GM19395 (cell line): Measurements from ENCODE around the gene PRDM16.

Experiments used
- ATAC-seq: cut with Tn5 transposase; IDR thresholded peaks from one replicate; pipeline ENCODE4 v1.9.1; 2021; ENCODE audit warnings: mild to moderate bottlenecking, moderate library complexity; ENCODE audit not compliant: unreplicated experiment

Gene PRDM16

DNA sequence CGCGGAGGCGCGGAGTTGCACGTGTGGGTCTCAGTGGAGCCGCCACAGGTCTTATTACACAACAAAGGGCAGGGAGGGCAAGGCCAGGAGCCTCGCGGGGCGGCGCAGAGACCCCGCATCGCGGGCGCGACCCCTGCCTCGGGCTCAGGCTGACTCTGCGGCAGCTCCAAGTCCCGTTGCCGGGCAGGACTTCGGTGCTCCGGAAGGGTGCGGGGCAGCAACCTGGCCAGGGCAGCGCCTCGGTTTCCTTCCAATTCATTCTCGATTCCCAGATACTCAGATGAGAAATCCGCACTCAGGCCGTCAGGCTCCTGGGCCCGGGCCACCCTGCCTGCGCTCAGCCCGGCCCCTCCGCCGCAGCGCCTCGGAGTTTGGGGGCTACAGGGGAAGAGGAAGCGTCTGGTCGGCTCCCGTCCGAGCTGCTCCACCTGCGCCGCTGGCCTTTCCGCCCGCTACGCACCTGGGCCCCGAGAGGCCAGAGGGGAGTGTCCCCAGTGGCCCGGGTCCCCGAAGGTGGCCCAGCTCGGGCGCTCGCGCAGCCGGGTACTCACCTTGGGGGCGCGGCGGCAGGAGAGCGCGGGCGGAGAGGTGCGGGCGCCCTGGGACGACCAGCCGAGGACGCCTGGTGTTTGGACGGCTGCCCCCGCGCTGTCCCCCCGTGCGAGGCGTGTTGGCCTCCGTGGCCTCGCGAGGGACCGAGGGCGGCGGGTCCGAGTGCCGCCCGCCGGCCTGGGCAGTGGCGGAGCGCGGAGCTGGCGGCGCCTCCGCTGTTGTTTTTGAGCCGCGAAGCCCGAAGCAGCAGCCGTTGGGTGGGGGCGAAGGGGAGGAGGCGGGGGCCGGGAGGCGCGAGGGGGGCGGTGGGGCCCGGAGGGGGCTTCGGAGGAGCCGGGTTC, 1.1 kb upstream of the PRDM16 start:
- no peak for ATAC-seq

DNA sequence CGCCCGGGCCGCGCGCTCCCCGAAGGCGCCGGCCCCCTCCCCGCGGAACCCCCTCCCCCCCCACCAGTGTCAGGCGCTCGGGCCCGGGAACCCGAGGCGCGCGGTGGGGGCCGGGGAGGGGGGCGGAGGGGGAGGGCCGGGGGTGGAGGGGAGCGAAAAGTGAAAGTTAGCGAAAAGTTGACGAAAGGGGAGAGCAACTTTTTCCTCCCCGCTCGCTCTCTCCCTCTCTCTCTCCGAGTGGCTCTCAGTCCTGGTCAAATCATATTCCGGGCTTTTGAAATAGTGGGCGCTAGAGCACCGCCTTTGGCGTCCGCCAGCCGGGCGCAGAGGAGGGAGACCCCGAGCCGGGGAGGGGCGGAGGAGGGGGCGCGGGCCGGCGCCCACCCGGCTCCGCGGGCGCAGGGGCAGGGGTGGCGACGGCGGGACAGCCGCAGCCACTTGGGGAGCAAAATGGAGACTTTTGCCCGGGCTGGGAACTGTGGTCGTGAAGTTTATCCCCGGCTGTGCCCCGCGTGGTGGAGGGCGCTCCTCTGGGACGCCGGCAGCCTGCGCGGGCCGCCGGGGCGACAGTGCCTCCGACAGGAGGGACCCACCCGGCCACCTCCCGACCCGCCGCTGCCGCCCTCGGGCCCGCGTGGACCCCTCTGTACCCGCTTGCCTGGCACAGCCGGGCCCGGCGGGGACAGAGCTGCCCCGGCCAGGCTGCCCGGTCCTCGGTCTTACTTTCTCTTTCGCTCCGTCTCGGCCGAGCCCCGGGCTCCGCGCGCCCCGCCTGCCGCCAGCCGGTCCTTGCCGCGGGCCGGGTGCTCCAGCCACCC, 697 bp downstream of the PRDM16 start:
- no peak for ATAC-seq

DNA sequence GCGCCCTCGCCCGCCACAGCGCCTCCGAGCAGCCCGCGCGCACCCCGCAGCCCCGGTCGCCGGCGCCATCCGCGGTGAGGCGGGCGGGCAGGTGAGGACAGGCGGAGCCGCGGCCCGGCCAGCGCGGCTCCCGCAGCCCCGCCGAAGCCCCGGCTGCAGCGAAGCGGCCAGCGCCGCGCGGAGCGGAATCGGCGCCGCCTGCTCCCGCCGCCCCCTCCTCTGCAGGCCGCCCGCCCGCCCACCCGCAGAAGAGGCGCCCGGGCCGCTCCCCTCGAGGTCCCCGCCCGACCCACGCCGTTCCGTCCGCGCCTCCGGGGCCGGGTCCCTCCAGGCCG, 1.3 kb downstream of the PRDM16 start:
- no peak for ATAC-seq

DNA sequence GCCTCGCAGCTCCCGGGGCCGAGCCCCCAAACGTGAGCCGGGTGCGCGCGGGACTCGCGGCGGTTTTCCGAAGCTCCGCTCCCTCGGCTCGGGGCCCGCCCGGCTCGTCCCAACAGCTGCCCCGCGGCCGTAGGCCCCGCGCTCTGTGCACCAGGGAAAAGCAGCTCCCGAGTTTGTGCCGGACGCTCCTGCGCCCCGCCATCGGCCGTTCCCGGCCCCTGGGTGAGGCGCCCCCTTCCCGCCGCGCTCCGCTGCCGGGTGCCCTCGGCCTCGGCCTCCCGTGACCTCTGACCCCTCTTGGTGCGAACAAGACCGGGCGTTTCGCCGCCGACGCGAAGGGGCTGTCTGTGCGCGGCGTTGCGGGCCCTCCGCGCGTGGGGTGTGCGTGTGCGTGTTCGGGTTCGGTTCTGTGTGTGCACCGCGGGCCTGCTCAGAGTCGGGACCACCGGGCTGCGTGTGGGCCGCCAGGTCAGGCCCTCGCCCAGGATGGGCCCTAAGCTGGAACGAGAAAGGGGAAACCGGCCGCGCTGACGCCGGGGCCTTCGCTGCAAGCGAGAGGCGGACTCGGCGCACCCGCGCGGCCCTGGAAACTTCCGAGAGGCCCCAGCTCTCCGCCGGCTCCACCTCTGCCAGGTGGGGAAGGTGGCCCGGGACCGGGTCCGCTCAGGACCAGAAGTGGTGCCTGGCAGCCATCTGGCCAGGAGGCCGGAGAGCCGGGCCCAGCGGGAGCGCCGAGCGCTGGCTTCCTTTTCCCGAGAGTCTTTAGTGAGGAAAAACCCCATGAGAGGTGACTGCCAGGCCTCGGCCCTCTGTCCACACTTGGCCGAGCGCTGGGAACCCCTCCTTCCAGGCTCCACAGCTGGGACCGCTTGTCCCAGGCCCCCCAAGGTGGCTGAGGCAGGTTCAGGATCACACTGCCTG, 1.9 kb downstream of the PRDM16 start:
- no peak for ATAC-seq

DNA sequence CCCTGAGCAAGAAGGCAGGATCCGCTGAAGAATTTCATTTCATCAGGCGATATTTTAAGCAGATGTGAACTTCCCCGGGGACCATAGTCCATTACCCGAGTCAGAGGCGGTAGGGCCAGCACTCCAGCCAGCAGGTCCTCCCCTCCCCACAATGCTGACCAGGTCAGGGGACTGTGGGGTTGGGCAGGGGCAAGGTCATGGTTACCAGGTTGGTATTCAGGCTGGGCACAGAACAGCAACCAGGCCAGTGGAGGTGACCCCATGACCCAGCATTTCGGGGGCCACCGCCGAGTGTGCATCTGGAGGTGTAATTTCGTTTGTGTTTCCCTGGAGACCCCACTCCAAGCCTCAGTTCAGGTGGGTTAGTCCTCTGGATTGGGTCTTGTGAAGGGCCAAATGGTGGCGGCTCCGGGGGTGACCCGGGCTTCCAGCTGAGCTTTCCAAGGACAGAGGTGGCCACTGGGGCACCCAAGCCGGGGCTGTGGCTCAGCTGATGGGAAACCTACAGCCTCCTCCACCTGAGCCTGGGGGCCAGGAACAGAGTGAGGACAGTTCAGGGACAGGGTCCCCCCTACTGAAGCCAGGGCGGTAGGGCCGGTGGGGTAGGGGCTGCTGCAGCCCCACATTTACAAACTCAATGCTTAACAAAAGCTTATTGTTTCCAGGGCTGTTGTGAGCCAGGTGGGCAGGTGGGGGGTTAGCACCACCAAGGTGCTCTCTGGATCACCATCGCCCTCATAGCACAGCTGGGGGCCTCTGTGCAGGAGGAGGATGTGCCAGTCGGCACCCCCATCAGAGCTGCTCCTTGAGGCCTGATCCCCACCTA, 2.8 kb downstream of the PRDM16 start:
- ATAC-seq, result no peak

DNA sequence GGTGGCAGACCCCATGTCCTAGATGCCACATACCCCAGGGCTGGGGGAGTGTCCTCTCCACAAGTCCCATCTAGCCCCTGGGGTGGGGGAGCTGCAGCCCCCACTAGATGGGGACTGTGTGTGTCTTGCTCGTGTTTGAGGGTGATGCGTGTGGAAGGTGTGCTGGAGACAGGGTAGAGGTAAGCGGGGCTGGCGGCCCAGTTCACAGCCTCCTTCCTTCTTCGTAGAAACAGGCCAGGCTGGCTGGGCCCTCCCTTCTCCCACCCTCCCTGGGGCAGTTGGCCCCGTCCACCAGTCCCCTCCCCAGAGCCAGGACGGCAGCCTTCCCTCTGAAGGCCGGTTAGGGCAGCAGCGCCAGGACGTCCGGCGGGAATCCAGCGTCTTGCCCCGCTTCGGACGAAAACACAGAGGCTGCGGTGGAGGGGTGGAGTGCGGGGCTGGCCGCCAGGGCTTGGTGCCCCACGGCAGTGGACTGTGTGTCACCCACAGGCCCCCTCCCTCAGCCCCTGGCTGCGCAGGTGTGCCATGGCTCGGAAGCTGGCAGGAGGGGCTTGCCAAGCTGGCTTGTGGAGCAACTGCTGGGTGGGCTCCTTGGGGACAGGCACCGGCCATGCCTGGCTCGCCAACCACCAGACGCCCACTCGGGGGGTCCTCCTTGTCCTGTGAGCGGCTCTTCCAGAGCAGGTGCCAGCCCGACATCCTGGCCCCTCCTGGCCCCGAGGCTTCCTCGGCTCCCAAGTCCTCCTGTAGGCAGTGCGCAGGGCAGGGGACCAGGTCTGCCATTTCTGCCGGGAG, 3.6 kb downstream of the PRDM16 start:
- ATAC-seq, result no peak

DNA sequence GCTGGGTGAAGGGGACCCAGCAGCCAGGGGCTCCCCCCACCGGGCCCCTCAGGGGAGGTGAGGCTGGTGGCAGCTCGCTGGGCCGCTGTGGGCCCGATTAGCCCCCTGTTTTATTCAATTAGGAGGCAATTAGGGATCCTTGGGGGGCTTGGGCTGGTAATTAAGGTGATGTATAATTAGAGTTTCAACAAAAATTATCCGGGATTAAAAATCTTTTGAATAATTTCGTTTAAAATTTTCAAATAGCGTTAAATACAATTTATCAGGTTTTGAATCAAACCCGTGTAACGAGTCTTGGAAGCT, 4.1 kb downstream of the PRDM16 start:
- ATAC-seq, result no peak

DNA sequence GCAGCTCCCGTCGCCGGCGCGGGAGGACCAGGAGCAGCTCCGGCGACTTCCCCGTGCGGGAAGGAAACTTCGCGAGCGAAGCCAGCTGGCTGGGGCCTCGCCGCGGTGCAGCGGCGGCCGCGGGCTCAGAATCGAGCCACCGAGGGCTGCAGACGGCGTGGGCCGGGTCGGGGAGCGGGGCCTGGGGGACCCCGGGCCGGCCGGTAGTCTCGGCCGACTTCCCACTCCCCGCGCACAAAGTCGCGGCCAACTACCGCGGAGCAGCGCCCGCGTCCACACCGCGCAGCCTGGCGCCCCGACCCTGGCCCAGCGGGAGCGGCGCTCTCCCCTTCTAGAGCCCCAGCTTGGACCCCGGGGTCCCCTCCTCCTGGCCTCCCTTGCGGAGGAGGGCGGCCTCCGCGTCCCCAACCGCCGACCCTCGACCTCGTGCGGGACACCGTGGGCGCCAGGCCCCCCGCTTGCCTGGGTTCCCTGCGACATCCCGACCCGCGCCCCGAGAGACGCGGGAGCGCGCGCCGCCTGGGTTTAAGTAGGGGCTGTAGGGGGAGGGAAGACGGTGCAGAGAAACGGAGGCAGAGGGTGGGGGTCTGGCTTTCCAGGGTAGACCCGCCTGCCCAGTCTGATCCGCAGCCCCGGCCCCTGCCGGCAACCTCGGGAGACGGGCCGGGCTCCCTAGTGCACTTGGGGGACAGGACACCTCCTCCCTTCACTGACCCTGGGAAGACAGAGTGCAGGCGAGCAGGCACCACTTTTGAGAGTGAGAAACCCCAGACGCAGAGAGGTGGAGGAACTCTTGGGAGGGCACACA, 4.7 kb downstream of the PRDM16 start:
- no peak for ATAC-seq

DNA sequence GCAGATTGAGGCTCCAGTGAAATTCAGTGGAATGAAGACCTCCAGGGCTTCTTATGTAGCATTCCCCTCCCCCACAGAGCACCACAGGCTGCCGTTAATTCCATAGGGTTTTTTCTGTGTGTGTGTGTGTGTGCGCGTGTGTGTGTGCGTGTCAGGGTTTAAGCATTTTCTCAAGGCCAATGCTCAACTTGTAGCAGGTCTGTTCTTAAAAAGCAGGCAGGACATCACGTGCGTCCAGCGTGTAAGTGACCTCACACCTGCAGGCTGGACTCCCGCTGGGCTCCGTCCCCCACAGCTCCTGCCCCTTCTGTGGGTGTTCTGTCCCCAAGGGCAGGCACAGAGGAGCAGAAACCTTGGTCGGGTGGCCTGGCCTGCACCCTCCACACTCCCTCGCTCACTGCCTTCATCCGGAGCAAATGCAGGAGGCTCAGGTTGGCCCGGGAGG, 5.3 kb downstream of the PRDM16 start:
- ATAC-seq, result no peak

DNA sequence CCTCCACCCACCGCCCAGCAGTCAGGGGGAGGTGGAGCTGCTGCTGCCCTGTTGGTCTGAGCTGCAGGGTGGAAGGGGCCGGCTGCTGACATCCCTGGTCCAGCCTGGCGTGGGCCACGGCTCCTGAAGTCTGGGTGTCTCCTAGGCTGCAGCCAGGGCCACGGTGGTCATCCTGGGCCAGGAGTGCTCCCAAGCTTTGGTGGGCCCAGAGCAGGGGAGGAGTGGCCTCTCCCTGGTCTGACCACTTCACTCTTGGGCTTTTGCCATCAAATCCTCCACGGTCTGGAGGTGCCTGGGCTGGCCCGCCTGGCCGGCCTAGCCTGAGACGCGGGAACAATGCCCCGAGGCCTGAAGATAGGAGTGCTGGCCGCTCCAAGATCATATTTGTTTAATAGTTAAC, 5.8 kb downstream of the PRDM16 start:
- ATAC-seq, result no peak

DNA sequence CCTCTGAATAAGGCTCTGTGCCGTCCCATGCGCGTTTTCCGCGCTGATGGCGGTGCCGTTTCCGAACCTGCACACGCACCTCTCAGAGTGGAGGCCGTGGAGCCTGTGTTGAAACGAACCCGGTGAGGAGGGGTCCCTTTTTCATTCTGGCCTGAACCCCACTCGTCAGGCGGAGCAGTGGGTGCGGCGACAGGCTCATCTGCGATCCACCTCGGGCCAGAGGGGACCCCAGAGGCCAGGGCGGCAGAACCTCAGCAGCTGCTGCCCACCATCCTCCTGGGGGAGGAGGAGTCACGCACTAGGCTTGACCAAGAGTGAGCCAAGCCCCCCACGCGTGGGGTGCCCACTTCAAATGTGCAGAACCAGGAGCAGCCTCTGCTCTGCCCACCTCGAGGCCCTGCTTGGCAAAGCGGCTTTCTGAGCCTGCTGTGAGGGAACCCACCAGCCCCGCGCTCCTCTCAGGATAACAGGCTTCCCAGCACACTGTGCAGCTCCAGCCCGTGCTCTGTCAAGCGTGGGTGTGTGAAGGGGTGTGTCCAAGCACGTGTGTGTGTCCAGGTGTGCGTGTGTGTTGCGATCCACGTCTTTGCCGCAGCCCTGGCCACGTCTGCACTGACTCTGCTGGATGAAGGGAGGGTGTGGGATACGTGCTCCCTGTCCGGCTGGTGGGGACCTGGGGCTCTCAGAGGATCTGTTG, 6.8 kb downstream of the PRDM16 start:
- no peak for ATAC-seq

DNA sequence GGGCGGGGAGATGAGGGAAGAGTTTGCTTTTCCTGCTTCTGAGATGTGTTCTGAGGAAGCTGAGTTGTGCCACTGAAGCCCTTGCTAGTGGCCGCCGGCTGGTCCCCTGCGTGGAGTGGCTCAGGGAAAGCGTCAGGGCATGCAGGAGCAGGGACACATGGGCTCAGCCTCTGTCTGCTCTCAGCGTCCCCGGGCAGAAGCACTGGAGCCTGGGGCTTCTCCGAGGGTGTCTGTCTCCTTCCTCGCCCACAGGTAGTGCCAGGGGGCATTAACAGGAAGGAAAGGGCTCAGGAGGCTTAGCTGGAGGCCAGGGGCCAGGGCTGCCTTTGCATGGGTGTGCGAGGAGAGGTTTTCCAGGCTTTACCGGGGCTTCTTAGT, 7.3 kb downstream of the PRDM16 start:
- no peak for ATAC-seq

DNA sequence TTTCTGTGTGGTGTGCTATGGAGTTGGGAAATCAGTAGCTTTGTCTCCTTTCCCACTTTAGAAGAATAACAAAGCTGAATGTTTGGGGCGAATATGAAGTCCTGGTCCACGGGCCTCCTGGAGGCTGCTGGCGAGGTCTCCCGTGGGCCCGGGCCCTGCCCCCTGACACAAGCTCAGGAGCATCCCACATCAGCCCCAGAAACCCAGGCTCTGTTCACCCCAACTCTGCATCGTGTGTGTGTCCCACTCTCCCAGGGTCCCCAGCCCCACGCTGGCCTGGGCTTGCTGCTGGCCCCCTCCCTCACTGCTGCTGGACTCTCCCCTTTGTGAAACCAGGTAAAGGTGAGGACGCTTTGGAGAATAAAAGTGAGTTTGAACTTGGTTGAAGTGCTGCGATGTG, 8.1 kb downstream of the PRDM16 start:
- ATAC-seq, result no peak

DNA sequence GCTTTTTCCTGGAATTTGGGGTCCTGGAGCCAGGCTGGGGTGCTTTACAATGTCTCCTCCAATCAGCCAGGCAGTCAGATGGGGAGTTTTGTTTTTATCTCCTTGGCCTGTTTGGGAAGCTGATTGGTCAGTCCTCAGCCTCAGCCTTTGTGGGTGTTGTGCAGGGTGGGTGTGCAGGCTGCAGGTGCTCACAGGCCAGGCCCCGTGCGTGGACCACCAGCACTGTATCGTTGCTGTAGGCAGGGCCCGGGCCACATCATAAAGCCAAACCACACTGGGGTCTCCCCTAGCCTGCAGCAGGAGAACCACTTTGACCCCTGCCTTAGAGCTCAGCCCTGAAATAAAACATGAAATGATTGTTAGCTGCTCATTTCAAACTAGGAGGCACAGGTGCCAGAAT, 8.6 kb downstream of the PRDM16 start:
- no peak for ATAC-seq

DNA sequence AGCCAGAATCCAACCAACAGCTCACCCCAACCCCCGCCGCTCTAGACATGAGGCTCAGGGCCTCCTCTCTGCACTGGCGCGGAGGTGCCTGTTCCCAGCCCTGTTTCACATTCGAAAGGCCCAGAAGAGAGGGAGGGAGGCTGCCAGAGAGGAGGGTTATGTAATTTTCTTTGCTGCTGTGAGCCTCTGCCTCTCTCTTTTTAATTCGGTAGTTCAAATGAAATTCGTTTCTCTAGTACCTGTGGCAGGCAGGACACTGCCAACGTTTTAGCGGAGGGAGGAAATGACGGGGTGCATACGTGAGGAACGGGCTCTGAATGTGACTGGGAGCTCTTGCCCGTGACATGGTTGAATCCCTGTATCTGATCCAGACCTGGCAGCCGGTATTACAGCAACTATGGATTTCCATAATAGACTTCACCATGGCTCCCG, 9.4 kb downstream of the PRDM16 start:
- ATAC-seq, result no peak

DNA sequence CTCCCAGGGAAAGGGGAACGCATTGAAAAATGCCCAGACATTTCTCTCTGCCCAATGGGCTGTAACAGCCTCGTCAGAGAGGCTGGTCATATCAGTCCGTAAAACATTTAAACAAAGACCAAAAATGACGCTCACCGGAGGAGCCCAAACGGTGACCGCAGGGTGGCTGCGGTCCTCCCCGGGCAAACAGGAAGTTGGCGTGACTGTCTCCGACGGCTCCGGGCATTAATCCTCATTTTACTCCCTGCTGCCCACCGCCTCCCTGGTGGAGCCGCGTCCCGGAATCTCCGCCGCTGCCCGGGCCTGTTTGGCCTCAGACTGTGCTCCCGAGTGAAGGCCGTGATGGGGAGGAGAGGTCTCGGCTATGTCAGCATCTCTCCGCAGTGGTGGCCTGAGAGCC, 9.9 kb downstream of the PRDM16 start:
- no peak for ATAC-seq

DNA sequence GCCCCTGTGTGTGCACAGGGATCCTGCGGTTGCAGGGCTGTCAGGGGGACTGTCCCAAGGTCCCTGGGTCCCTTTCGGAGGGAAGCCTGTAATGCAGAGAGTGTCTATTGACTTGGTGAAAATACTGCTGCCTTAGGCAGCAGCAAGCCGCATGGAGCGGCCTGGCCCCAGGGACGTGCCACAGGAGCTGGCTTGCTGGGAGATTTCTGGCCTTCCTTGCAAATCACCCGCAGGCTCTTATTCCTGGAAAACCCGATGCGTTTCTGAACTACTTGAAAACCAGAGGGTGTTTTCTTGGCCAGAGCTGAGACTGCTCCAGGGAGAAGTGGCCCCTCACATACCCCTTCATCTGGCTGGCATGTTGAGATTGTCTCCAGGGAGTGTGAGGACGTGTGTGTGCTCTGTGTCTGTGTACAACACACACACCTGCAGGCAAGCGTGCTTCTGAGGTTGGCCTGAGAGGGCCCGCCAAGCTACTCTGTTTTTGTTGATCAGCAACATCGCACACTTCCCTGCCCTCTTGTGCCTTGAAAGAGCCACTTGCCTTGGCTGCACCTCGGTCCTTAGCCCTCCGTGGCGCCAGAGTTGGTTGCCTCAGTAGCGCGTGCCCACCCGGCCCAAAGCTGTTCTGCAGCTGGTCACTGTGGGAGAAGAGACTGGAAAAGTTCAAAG, 10.5 kb downstream of the PRDM16 start:
- no peak for ATAC-seq
